ENCODE results near the gene CLASP1.
A peak's percentile ranks its signal among the peaks of the same experiment; 100 is the strongest.
"Not testable (repeated sequence)": the region's sequence is repeated elsewhere in the genome, so short reads cannot be mapped to it uniquely, and the experiment has no call there.

The CLASP1 gene

DNA sequence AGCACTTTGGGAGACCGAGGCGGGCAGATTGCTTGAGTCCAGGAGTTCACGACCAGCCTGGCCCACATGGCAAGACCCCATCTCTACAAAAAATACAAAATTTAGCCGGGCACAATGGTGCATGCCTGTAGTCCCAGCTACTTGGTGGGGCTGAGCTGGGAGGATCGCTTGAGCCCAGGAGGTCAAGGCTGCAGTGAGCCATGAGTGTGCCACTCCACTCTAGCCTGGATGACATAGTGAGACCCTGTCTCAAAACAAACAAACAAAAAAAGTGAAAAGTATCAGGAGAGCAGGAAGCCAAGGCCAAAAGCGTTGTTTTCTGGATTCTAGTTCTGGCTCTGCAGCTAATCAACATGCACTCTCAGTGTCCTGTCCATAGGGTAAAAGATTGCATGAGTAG, 10.7 kb upstream of the CLASP1 start:
- DNase-seq (ENCODE audit: low spot score), result no peak

GRCh38 chr2:121658393-121658792, 9.1 kb upstream of the CLASP1 start:
- not testable (repeated sequence) for DNase-seq (ENCODE audit: low spot score)

DNA sequence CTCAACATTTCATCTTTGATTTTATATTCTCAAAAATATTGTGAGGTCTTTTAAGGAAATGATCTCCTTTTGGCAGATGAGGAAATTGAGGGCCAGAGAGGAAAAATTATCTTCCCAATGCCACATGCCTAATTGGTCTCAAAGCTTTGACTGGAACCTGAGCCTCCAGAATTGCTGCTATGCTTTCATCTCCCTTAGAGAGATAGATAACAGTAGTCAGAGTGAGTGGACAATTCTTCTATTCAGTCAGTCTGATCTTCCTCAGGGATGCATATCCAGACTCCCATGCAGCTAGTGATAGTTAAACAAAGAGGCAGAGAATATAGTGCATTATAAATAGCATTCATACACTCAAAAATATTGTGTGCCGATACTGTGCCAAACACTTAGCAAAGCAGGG, 3.8 kb upstream of the CLASP1 start:
- DNase-seq (ENCODE audit: low spot score), result no peak

DNA sequence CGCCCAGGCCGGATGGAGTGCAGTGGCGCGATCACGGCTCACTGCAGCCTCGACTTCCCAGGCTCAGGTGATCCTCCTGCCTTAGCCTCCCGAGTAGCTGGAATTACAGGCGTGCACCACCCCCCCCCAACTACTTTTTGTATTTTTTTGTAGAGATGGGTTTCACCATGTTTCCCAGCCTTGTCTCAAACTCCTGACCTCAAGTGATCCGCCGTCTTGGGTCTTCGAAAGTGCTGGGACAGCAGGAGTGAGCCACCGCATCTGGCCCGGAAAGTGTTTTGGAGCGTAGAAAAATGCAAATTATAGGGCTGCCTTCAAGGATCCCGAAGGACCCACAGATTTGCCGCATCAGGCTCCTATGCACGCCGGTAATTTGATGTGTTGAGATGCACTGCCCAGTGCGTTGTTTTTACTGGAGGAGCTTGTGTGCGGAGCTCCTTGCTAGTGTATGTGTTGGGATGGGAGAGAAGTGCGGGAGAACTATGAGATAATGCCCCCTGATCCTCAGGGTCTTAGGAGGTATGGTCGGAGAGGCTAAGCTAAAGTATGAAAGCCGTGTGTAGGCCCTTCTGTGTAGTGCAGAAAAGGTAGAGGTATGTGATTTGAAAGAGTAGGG, 1.2 kb upstream of the CLASP1 start:
- peak; percentile 74 for DNase-seq (ENCODE audit: low spot score)

- peak; percentile 98 for DNase-seq (ENCODE audit: low spot score)
These were observed 493 bp upstream of the CLASP1 start for GRCh38 chr2:121649596-121650314.

DNA sequence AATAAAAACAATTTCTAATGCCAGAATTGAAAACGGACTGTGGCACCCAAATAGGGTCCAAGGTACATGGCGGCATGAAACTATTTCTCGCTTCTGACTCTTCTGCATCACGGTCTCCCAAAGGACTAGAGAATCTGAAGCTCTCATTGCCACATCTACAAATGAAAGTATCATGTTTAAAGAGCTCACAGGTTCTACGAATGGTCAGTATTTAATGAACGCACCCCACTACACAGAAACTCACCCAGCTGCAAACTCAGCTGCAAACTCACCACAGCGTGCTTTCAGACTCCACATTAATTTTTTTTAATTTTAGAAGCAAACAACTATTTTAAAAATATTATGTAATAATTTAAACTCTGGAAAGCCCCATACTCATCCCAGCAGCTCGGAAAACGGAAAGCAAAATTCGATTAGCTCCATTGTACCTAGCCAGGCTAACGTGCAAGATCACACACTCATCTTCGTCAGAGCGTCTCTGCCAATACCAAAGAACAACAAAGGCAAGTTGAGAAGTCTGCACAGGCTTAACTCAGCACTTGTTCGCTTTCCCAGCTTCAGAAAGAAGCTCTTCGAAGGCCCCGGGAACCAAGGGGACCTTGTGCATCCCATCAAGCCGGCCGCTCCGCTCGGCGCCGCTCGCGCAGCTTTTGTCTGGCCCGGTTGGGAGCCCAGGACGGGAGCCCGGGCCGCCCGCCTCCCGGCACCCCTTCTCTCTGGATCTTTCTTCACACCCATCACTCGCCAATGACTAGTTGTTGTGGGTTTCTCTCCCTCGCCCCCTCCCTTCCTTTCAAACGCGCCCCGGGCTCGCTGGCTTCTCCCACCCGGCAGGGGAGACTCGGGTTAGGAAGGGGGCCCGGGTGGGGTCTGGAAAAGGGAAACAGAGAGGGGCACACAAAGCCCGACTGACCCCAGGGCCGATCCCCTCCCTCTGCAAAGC, 785 bp downstream of the CLASP1 start:
- DNase-seq (ENCODE audit: low spot score), result peak; percentile 70

- no peak for DNase-seq (ENCODE audit: low spot score)
These were observed 1.9 kb downstream of the CLASP1 start for GRCh38 chr2:121647396-121647795.

DNA sequence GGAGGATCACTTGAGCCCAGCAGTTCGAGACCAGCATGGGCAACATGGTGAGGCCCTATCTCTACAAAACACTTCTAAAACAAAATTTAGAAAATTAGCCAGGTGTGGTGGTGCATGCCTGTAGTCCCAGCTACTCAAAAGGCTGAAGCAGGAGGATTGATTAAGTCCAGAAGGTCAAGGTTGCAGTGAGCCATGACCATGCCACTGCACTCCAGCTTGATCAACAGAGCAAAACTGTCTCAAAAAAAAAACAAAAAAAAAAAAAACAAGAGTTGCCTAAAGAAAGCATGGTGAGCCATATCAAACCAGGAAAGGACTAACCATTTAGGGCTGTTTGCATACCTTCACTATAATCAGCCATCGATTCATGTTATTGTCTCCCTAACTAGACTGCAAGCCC, 4.5 kb downstream of the CLASP1 start:
- DNase-seq (ENCODE audit: low spot score), result no peak

- DNase-seq (ENCODE audit: low spot score), result no peak
These were observed 5.4 kb downstream of the CLASP1 start for GRCh38 chr2:121643877-121644276.

GRCh38 chr2:121640380-121641316, 8.6 kb downstream of the CLASP1 start:
- no peak for DNase-seq (ENCODE audit: low spot score)

DNA sequence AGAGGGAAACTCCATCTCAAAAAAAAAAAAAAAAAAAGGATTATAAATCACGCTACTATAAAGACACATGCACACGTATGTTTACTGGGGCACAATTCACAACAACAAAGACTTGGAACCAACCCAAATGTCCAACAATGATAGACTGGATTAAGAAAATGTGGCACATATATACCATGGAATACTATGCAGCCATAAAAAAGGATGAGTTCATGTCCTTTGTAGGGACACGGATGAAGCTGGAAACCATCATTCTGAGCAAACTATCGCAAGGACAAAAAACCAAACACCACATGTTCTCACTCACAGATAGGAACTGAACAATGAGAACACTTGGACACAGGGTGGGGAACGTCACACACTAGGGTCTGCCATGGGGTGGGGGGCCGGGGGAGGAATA, 9.4 kb downstream of the CLASP1 start:
- not testable (repeated sequence) for DNase-seq (ENCODE audit: low spot score)

DNA sequence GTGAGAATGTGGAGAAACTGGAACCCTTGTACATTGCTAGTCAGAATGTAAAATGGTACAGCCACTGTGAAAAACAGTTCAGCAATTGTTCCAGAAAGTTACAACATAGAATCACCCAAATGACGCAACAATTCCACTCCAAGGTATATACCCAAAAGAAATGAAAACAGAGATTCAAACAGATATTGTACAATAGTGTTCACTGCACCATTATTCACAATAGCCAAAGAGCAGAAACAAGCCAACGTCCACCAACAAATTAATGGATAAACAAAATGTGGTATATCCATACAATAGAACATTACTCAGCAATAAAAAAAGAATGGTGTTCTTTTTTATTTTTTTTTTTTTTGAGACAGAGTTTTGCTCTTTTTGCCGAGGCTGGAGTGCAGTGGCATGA, 10.9 kb downstream of the CLASP1 start:
- no peak for DNase-seq (ENCODE audit: low spot score)

- no peak for DNase-seq (ENCODE audit: low spot score)
These were observed 13.9 kb downstream of the CLASP1 start for GRCh38 chr2:121635371-121635770.

- DNase-seq (ENCODE audit: low spot score), result no peak
These were observed 14.6 kb downstream of the CLASP1 start for GRCh38 chr2:121634354-121635307.

DNA sequence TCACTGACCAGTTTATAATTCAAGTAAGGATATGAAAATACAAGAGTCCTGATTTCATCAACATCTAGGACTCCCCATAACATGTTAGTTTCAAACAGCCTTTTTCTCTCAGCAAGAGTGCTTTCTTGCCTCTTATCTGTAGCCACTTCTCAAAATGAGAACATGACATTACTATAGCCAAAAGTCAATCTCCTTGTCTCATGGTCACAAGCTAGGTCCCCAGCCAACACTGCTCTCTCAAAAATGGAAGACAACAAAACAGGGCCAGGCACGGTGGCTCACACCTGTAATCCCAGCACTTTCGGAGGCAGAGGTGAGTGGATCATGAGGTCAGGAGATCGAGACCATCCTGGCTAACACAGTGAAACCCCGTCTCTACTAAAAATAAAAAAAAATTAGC, 15.8 kb downstream of the CLASP1 start:
- no peak for DNase-seq (ENCODE audit: low spot score)

GRCh38 chr2:121627525-121628050, 21.7 kb downstream of the CLASP1 start:
- no peak for DNase-seq (ENCODE audit: low spot score)

GRCh38 chr2:121626777-121627524, 22.3 kb downstream of the CLASP1 start:
- no peak for DNase-seq (ENCODE audit: low spot score)

DNA sequence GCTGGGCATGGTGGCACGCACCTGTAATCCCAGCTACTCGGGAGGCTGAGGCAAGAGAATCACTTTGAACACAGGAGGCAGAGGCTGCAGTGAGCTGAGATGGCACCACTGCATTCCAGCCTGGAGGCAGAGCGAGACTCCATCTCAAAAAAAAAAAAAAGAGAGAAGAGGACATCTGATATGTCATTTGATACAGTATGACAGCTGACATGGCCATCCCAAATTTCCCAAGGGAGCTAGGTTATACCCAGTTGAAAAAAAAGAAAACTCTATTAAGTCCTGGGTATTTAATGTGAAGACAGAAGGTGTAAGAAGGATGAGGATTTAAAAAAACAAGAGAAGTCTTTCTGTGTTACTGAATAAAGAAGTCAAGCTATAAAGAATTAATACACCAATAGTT, 23.3 kb downstream of the CLASP1 start:
- DNase-seq (ENCODE audit: low spot score), result no peak

DNA sequence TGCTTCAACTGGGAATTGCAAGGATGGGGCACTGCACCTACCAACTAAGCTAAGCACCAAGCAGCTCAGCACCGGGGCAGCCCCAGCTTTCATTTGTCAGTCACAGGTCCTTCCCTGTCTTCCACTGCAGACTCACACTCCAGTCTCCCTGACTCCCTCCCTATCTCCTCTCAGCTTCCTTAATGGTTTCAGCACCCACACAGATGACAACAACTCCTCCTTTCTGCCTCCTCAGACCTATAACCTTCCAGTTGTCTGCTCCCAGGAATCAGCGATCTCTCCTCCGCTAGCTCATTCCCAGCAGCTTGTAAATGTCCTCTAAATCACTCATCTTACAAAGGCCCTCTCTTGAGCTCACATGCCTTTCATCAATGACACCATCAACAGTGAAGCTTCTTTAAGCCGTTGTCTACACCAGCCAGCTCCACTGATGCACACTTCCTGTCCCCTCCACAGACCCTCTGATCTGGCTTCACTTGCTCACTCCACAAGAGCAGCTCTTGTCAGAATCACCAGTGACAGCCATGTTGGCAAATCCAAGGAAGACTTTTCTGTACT, 32.1 kb downstream of the CLASP1 start:
- DNase-seq (ENCODE audit: low spot score), result peak; percentile 62

Data from NAMALWA (cell line).